Measurements from ENCODE around the gene NBPF3.

The NBPF3 gene

GRCh38 chr1:21509351-21510112 lies 69.6 kb downstream of the NBPF3 start, which contains the start of gene ALPL:
ALPL (plus strand) TSS chr1:21509423; CDS start chr1:21554082, 44,659 bp downstream.
- Histone ChIP-seq H3K9ac (no peak within 1 kb of the TSS), H3K79me2 (ENCODE audit: insufficient read depth, low read depth) (no peaks in the 10 kb centered on the region), H3K27ac (no peak within 1 kb of the TSS), H3K27me3 (ENCODE audit: insufficient read depth, low read depth) (peaks cover 26% of the 10 kb centered on the region; the same call in 1 of the 2 replicates), H3K36me3 (ENCODE audit: insufficient read depth) (no peaks in the 10 kb centered on the region), H3K4me2 (no peak within 1 kb of the TSS; the same call in 1 of the 2 replicates), H2AFZ (ENCODE audit: low read depth) (no peak within 1 kb of the TSS; the same call in 1 of the 2 replicates), H4K20me1 (ENCODE audit: insufficient read depth) (no peaks in the 10 kb centered on the region), H3K4me1 (ENCODE audit: low read depth, poor library complexity, severe bottlenecking) (peaks cover 5% of the 10 kb centered on the region), H3K4me3 (IDR thresholded peaks at IDR 0.05; ENCODE audit: insufficient read depth, low read depth, low read length) (no peak within 1 kb of the TSS)
- no peak for TF ChIP-seq CTCF (conservative IDR thresholded peaks at IDR 0.05; ENCODE audit: low read depth, low read length)

GRCh38 chr1:21510113-21510493 lies 70.2 kb downstream of the NBPF3 start:
- H3K9ac ChIP-seq = no peak overlapping the region

GRCh38 chr1:21510885-21511578 lies 71.1 kb downstream of the NBPF3 start:
- Histone ChIP-seq H3K79me2 (ENCODE audit: insufficient read depth, low read depth) (no peaks in the 10 kb centered on the region), H3K27ac (no peak overlapping the region), H3K4me1 (ENCODE audit: low read depth, poor library complexity, severe bottlenecking) (peaks cover 5% of the 10 kb centered on the region), H3K4me2 (no peak overlapping the region), H4K20me1 (ENCODE audit: insufficient read depth) (no peaks in the 10 kb centered on the region), H2AFZ (ENCODE audit: low read depth) (no peak overlapping the region), H3K9ac (no peak overlapping the region), H3K4me3 (IDR thresholded peaks at IDR 0.05; ENCODE audit: insufficient read depth, low read depth, low read length) (no peak overlapping the region), H3K36me3 (ENCODE audit: insufficient read depth) (no peaks in the 10 kb centered on the region), H3K27me3 (ENCODE audit: insufficient read depth, low read depth) (peaks cover 26% of the 10 kb centered on the region; the same call in 1 of the 2 replicates)
- no peak for TF ChIP-seq CTCF (conservative IDR thresholded peaks at IDR 0.05; ENCODE audit: low read depth, low read length)

More at GRCh38 chr1:21510113-21510493, 70.2 kb downstream of the NBPF3 start:
- no peak overlapping the region for H3K4me3 ChIP-seq (IDR thresholded peaks at IDR 0.05; ENCODE audit: insufficient read depth, low read depth, low read length)
- H3K4me2 ChIP-seq = no peak overlapping the region
- H3K27me3 ChIP-seq (ENCODE audit: insufficient read depth, low read depth) = peaks cover 26% of the 10 kb centered on the region; the same call in 1 of the 2 replicates
- no peak overlapping the region for H2AFZ ChIP-seq (ENCODE audit: low read depth)
- H3K4me1 ChIP-seq (ENCODE audit: low read depth, poor library complexity, severe bottlenecking) = peaks cover 5% of the 10 kb centered on the region
- H3K36me3 ChIP-seq (ENCODE audit: insufficient read depth) = no peaks in the 10 kb centered on the region
- no peaks in the 10 kb centered on the region for H3K79me2 ChIP-seq (ENCODE audit: insufficient read depth, low read depth)
- no peak for TF ChIP-seq CTCF (conservative IDR thresholded peaks at IDR 0.05; ENCODE audit: low read depth, low read length)
- no peaks in the 10 kb centered on the region for H4K20me1 ChIP-seq (ENCODE audit: insufficient read depth)
- H3K27ac ChIP-seq = no peak overlapping the region

- no peaks in the 10 kb centered on the region for H3K36me3 ChIP-seq (ENCODE audit: insufficient read depth)
- H3K27ac ChIP-seq = no peak overlapping the region
- H2AFZ ChIP-seq (ENCODE audit: low read depth) = no peak overlapping the region
- TF ChIP-seq CTCF (conservative IDR thresholded peaks at IDR 0.05; ENCODE audit: low read depth, low read length) = no peak
- no peak overlapping the region for H3K4me3 ChIP-seq (IDR thresholded peaks at IDR 0.05; ENCODE audit: insufficient read depth, low read depth, low read length)
- peaks cover 26% of the 10 kb centered on the region; the same call in 1 of the 2 replicates for H3K27me3 ChIP-seq (ENCODE audit: insufficient read depth, low read depth)
- no peaks in the 10 kb centered on the region for H3K79me2 ChIP-seq (ENCODE audit: insufficient read depth, low read depth)
- no peak overlapping the region for H3K4me2 ChIP-seq
- H4K20me1 ChIP-seq (ENCODE audit: insufficient read depth) = no peaks in the 10 kb centered on the region
- H3K9ac ChIP-seq = no peak overlapping the region
- H3K4me1 ChIP-seq (ENCODE audit: low read depth, poor library complexity, severe bottlenecking) = peaks cover 5% of the 10 kb centered on the region
These were observed 71.9 kb downstream of the NBPF3 start for GRCh38 chr1:21511579-21512522.

All from KMS-11 (cell line).